GM13977 (cell line): Measurements from ENCODE around the gene NRCAM.

Experiments used
- DNase-seq: peaks from one replicate; pipeline ENCODE4 v3.0.0; 2012; ENCODE audit warnings: low spot score
- in situ Hi-C: fragments of 300-500 bp; cut with MboI; formaldehyde crosslinking; loops from one replicate; pipeline ENCODE4 v1.12.0; 2022; ENCODE audit warnings: low sequenced_read_pairs, low pct_unique_long_range_greater_than_20kb, mixed read lengths, inconsistent platforms; ENCODE audit not compliant: unreplicated experiment
- TF ChIP-seq, protein P1 (sequence below): IDR thresholded peaks from 2 replicates; pipeline ENCODE4 v1.5.1; 2012; ENCODE audit warnings: mild to moderate bottlenecking, control low read depth; ENCODE audit not compliant: insufficient read depth; ENCODE audit errors: extremely low read depth, missing control alignments

Gene NRCAM

DNA sequence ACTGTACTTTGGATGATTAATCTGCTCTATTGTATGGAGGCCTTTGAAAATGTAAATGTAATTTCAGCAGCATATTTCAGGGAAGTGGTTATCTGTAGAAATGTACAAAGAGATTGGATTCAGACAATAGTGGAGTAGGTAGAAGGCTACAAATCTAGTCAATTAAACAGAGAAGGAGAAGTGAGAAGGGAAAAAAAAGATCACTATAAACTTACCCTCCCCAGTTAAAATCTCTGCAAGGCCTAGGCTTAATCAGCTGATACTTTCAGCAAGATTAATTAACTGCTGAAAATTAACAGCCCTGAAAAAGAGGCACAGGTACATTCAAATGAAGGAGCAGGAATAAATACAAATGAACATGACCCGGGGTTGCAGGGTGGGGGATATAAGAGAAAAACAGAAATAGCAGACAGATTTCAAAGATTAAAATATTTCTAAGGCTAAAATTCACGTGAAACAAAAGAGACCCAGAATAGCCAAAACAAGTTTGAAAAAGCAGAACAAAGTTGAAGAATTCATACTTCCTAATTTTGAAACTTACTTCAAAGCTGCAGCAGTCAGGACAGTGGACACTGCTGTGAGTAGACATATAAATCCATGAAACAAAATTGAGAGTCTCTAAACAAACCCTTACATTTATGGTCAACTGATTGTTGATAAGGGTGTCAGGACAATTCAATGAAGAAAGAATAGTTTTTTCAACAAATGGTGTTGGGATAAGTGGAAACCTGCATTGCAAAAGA lies 96.0 kb downstream of the NRCAM start:
- in situ Hi-C loops, result no loop called here
- TF ChIP-seq, protein P1, sequence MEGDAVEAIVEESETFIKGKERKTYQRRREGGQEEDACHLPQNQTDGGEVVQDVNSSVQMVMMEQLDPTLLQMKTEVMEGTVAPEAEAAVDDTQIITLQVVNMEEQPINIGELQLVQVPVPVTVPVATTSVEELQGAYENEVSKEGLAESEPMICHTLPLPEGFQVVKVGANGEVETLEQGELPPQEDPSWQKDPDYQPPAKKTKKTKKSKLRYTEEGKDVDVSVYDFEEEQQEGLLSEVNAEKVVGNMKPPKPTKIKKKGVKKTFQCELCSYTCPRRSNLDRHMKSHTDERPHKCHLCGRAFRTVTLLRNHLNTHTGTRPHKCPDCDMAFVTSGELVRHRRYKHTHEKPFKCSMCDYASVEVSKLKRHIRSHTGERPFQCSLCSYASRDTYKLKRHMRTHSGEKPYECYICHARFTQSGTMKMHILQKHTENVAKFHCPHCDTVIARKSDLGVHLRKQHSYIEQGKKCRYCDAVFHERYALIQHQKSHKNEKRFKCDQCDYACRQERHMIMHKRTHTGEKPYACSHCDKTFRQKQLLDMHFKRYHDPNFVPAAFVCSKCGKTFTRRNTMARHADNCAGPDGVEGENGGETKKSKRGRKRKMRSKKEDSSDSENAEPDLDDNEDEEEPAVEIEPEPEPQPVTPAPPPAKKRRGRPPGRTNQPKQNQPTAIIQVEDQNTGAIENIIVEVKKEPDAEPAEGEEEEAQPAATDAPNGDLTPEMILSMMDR, result no peak
- DNase-seq, result no peak

GRCh38 chr7:108358553-108358952 lies 97.7 kb downstream of the NRCAM start:
- TF ChIP-seq, protein P1, result no peak
- no peak for DNase-seq
- in situ Hi-C loops, result no loop called here

DNA sequence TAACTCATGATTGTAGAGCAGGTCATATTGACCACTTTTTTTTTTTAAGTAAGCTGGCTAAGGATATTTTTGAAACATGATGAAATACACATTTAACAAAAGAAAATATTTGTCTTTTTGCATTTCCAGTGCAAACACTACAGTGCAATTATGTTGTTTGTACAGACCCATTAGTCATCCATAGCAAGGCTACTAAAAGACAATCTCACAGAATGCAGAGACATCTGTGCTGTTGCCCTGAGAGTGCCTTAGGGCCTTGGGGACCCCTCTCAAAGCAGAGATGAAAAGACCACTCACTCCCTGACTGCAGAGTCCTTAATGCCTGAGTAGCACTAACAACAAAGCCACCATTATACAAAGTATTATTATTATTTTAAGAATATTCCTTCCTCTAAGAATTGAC lies 104.5 kb downstream of the NRCAM start:
- TF ChIP-seq, protein P1, result no peak
- DNase-seq, result no peak
- in situ Hi-C loops, result no loop called here

GRCh38 chr7:108348913-108349312 lies 107.3 kb downstream of the NRCAM start:
- DNase-seq, result no peak
- TF ChIP-seq, protein P1, result no peak
- in situ Hi-C loops, result no loop called here

- DNase-seq, result no peak
- in situ Hi-C loops, result no loop called here
- TF ChIP-seq, protein P1, result no peak
Measured at GRCh38 chr7:108347616-108348015, 108.6 kb downstream of the NRCAM start.

- TF ChIP-seq, protein P1, result no peak
- in situ Hi-C loops, result no loop called here
- no peak for DNase-seq
Measured at GRCh38 chr7:108345710-108346336, 110.4 kb downstream of the NRCAM start.
